Hepatocyte (in vitro differentiated cells): ENCODE measurements around the gene EPHX1.

Experiments used
- EZH2 ChIP-seq: fragments of 200-600 bp; sonication (generic); IDR thresholded peaks from 2 replicates; pipeline ENCODE4 v1.6.1; 2016; ENCODE audit warnings: antibody characterized with exemption, mild to moderate bottlenecking, borderline replicate concordance
- TF ChIP-seq, protein P1 (sequence below): fragments of 200-600 bp; sonication (generic); IDR thresholded peaks from 2 replicates; pipeline ENCODE4 v1.5.1; 2016; ENCODE audit warnings: antibody characterized with exemption, mild to moderate bottlenecking; ENCODE audit not compliant: poor library complexity

DNA sequence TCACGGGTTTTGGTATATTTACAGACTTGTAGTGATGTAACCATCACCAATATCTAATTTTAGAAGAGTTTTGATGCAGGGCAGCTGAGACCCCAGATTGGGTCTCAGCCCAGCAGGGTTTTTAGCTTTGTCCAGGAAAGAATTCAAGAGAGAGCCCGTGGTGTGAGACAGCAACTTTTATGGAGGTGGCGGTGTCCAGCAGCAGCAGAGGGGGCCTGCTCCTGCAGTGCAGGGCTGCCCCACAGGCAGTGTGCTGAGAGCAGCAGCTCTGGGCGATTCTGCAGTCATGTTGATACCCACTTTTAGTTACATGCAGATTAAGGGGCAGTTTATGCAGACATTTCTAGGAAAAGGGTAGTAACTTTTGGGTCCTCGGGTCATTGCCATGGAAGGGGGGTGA is 1.8 kb upstream of the EPHX1 start:
- TF ChIP-seq EZH2 = no peak
- TF ChIP-seq, protein P1, sequence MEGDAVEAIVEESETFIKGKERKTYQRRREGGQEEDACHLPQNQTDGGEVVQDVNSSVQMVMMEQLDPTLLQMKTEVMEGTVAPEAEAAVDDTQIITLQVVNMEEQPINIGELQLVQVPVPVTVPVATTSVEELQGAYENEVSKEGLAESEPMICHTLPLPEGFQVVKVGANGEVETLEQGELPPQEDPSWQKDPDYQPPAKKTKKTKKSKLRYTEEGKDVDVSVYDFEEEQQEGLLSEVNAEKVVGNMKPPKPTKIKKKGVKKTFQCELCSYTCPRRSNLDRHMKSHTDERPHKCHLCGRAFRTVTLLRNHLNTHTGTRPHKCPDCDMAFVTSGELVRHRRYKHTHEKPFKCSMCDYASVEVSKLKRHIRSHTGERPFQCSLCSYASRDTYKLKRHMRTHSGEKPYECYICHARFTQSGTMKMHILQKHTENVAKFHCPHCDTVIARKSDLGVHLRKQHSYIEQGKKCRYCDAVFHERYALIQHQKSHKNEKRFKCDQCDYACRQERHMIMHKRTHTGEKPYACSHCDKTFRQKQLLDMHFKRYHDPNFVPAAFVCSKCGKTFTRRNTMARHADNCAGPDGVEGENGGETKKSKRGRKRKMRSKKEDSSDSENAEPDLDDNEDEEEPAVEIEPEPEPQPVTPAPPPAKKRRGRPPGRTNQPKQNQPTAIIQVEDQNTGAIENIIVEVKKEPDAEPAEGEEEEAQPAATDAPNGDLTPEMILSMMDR = no peak
